HepG2 (cell line): Measurements from ENCODE around the gene ELOVL5. TPM values are rescaled to one million over a fixed set of nuclear protein-coding genes. Genes with fewer than 3 reads are reported as not detected.

Experiments used
- ATAC-seq: fragments of 200-7000 bp; cut with Tn5 transposase; 3 replicates; pipeline ENCODE4 v1.9.1; 2020; ENCODE audit warnings: mild to moderate bottlenecking, moderate library complexity
- BruUV-seq: library from RNA; stranded (reverse); fragments of 400-500 nt; replicated peaks from 2 replicates; lab custom pipeline; 2021; lab: Mats Ljungman, UMichigan
- CTCF ChIA-PET: fragments of 300-600 bp; formaldehyde crosslinking; extraction: SDS; loops from one replicate; lab custom pipeline; 2021; ENCODE audit warnings: low total read pairs, inconsistent platforms, low intra/inter-chr PET ratio; lab: Yijun Ruan, JAX
- POLR2A ChIA-PET: fragments of 350-600 bp; sonication (Branson Sonifier 250); formaldehyde crosslinking; loops from one replicate; lab custom pipeline; 2020; ENCODE audit warnings: antibody characterized with exemption, inconsistent platforms; lab: Yijun Ruan, JAX
- DNase-seq: peaks from one replicate; pipeline ENCODE4 v3.0.0-alpha.2; 2015; ENCODE audit warnings: low spot score
- FAIRE-seq: peaks from 3 replicates; lab custom pipeline; 2011; peaks lifted over from hg19 to GRCh38; lab: Jason Lieb, UNC
- H2AFZ ChIP-seq: one replicate; pipeline ENCODE4 v1.6.1; 2011; ENCODE audit warnings: low read length, inconsistent platforms
- H3K27ac ChIP-seq: fragments of 300-600 bp; 3 replicates; pipeline ENCODE4 v1.8.0; 2011; ENCODE audit warnings: mixed run types, mild to moderate bottlenecking, mixed read lengths, low read length, inconsistent platforms; ENCODE audit not compliant: insufficient read depth; ENCODE audit errors: extremely low read length
- H3K27me3 ChIP-seq, 2 experiments: fragments of 200-600 bp in 1 of 2; 2 replicates in 1 of 2; 3 replicates in 1 of 2; pipeline versions ENCODE4 v1.6.0 to v1.8.0; 2011; ENCODE audit warnings: low read length in 2 of 2, mild to moderate bottlenecking in 2 of 2, moderate library complexity in 2 of 2, inconsistent platforms in 1 of 2; ENCODE audit not compliant: insufficient read depth in 2 of 2, control insufficient read depth in 1 of 2
- H3K36me3 ChIP-seq, 2 experiments: fragments of 200-600 bp in 1 of 2; replicated peaks in 1 of 2; 2 replicates in 1 of 2; 3 replicates in 1 of 2; pipeline versions ENCODE4 v1.5.1 to v1.8.0; 2011; ENCODE audit warnings: low read length in 2 of 2, inconsistent platforms in 1 of 2; ENCODE audit not compliant: insufficient read depth in 2 of 2, control insufficient read depth in 1 of 2
- H3K4me1 ChIP-seq: 2 replicates; pipeline ENCODE4 v1.5.1; 2012; ENCODE audit warnings: low read length, inconsistent platforms; ENCODE audit not compliant: insufficient read depth
- H3K4me2 ChIP-seq: 2 replicates; pipeline ENCODE4 v1.6.0; 2011; ENCODE audit warnings: low read depth, low read length, inconsistent platforms
- H3K4me3 ChIP-seq, 3 experiments: fragments of 200-600 bp in 1 of 3; sonication (generic), shearing (Covaris generic) in 1 of 3; replicated peaks in 1 of 3; 2 replicates each; pipeline ENCODE4 v1.5.1; 2011 to 2016; ENCODE audit warnings: low read length in 3 of 3, inconsistent platforms in 2 of 3, low read depth in 2 of 3, mild to moderate bottlenecking in 2 of 3, control low read depth in 1 of 3, mixed read lengths in 1 of 3; ENCODE audit not compliant: insufficient read depth in 1 of 3
- H3K79me2 ChIP-seq: one replicate; pipeline ENCODE4 v1.6.1; 2011; ENCODE audit warnings: low read length, inconsistent platforms; ENCODE audit not compliant: insufficient read depth
- H3K9ac ChIP-seq: 2 replicates; pipeline ENCODE4 v1.6.0; 2011; ENCODE audit warnings: mild to moderate bottlenecking, low read depth, low read length, inconsistent platforms; ENCODE audit not compliant: insufficient read depth
- H3K9me3 ChIP-seq: 2 replicates; pipeline ENCODE4 v1.5.1; 2012; ENCODE audit warnings: mild to moderate bottlenecking, low read length
- H4K20me1 ChIP-seq: 2 replicates; pipeline ENCODE4 v1.6.0; 2011; ENCODE audit warnings: inconsistent platforms, mild to moderate bottlenecking, low read length, moderate library complexity; ENCODE audit not compliant: insufficient read depth
- ELF4 ChIP-seq: sonication (generic); formaldehyde crosslinking; IDR thresholded peaks from 2 replicates; pipeline ENCODE4 v1.5.0; 2020; ENCODE audit warnings: missing genetic modification reagents, mild to moderate bottlenecking, moderate library complexity, borderline replicate concordance
- KLF6 ChIP-seq: IDR thresholded peaks from 2 replicates; pipeline ENCODE4 v1.8.0; 2016; ENCODE audit warnings: missing biosample characterization, missing genetic modification reagents
- NCOA1 ChIP-seq: sonication (generic); formaldehyde crosslinking; IDR thresholded peaks from 2 replicates; pipeline ENCODE4 v1.9.0; 2021; ENCODE audit warnings: missing genetic modification reagents
- NFRKB ChIP-seq: fragments of 450-650 bp; IDR thresholded peaks from 2 replicates; pipeline ENCODE4 v1.6.1; 2017
- NKX3-1 ChIP-seq: sonication (generic); formaldehyde crosslinking; IDR thresholded peaks from 2 replicates; pipeline ENCODE4 v1.5.0; 2020; ENCODE audit warnings: missing genetic modification reagents
- ZNF530 ChIP-seq: sonication (generic); formaldehyde crosslinking; IDR thresholded peaks from 2 replicates; pipeline ENCODE4 v1.5.0; 2020; ENCODE audit warnings: low read depth, mild to moderate bottlenecking, missing genetic modification reagents
- WGBS: methylation state at CpG from one replicate; pipeline ENCODE4 v1.1.6; 2017; ENCODE audit warnings: low lambda C conversion rate; 5-methylcytosine and 5-hydroxymethylcytosine counted together
- in situ Hi-C: cut with HindIII; loops from 2 replicates; pipeline ENCODE4 v1.10.0; 2017; ENCODE audit warnings: low pct_unique_long_range_greater_than_20kb; ENCODE audit not compliant: extremely low pct_ligation_motif_present
- intact Hi-C: fragments of 100-400 bp; cut with micrococcal nuclease; formaldehyde crosslinking; loops from one replicate; pipeline ENCODE4 v1.10.0; 2022; ENCODE audit not compliant: unreplicated experiment
- polyA plus RNA-seq, 8 experiments: library from polyadenylated mRNA; depleted of rRNA in 3 of 8; stranded (reverse) in 7 of 8; unstranded in 1 of 8; fragments of >200 nt; fragmentation: Illumina TruSeq in 4 of 8; extraction: Trizol in 4 of 8; gene quantifications; 2 replicates each; pipeline versions ENCODE4 v1.2.1 to v1.2.3, GENCODE V29; 2011 to 2016; ENCODE audit warnings: low read depth in 4 of 8, missing spikeins in 1 of 8, mixed read lengths in 1 of 8; ENCODE audit not compliant: insufficient read depth in 1 of 8
- total RNA-seq, 5 experiments: library from RNA; depleted of rRNA; stranded (reverse); fragments of >200 nt; fragmentation: Illumina TruSeq; extraction: Trizol; gene quantifications; 2 replicates each; pipeline ENCODE4 v1.2.3, GENCODE V29; 2016; ENCODE audit warnings: low read depth in 1 of 5
- TF ChIP-seq, protein P1 (sequence below): sonication (generic); formaldehyde crosslinking; IDR thresholded peaks from 2 replicates; pipeline ENCODE4 v1.5.1; 2020; ENCODE audit warnings: missing genetic modification reagents, mild to moderate bottlenecking, borderline replicate concordance

The ELOVL5 gene
- total and polyA plus RNA-seq, 2 of the 13 experiments (the other 11 are each of a cell fraction or from before 2014, with no cell fraction given), result 50.1 to 72.4 TPM

DNA sequence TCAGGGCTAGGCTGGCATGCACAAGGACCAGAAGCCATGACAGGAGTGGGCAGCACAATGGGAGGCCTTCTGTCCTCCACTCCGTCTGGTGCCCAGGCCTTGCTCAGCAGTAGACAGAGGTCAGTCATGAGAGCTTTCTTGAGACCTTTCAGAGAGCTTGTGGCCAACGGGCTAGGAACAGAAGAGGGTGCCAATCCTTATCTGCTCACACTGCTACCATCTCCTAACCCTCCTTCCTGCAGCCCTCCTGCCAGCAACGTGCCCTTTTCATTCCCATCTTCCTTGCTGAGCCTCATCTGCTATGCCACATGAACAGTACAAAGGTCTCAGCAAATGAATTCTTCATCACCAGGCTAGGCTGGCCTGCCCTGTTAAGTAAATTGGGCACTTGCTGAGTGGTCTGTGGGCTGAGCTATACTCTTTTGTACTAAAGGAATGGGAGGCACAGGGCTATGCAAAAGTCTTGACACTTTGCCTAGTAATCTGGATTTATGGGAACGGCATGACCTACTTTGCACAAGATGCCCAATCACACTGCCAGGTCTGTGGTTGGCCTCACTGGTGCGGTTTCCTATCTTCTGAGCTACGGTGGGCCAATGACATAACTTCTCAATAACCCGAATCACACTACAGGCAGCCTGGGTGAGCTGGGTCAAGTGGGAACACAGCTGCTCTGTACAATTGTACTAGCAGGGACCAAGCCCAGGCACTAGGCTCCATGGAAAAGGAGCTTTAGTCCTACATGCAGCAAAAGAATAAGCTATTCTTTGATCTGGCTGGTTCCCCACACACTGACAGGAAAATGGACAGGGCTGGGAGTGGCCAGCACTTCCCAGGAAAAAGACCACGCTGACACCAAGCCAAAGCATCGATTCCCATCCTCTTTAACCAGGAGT is 47.8 kb downstream of the ELOVL5 start (continued):
- TF ChIP-seq, protein P1, sequence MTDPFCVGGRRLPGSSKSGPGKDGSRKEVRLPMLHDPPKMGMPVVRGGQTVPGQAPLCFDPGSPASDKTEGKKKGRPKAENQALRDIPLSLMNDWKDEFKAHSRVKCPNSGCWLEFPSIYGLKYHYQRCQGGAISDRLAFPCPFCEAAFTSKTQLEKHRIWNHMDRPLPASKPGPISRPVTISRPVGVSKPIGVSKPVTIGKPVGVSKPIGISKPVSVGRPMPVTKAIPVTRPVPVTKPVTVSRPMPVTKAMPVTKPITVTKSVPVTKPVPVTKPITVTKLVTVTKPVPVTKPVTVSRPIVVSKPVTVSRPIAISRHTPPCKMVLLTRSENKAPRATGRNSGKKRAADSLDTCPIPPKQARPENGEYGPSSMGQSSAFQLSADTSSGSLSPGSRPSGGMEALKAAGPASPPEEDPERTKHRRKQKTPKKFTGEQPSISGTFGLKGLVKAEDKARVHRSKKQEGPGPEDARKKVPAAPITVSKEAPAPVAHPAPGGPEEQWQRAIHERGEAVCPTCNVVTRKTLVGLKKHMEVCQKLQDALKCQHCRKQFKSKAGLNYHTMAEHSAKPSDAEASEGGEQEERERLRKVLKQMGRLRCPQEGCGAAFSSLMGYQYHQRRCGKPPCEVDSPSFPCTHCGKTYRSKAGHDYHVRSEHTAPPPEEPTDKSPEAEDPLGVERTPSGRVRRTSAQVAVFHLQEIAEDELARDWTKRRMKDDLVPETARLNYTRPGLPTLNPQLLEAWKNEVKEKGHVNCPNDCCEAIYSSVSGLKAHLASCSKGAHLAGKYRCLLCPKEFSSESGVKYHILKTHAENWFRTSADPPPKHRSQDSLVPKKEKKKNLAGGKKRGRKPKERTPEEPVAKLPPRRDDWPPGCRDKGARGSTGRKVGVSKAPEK, result 0 out of 2 replicates have a peak, but pooled peaks have one; percentile 34

DNA sequence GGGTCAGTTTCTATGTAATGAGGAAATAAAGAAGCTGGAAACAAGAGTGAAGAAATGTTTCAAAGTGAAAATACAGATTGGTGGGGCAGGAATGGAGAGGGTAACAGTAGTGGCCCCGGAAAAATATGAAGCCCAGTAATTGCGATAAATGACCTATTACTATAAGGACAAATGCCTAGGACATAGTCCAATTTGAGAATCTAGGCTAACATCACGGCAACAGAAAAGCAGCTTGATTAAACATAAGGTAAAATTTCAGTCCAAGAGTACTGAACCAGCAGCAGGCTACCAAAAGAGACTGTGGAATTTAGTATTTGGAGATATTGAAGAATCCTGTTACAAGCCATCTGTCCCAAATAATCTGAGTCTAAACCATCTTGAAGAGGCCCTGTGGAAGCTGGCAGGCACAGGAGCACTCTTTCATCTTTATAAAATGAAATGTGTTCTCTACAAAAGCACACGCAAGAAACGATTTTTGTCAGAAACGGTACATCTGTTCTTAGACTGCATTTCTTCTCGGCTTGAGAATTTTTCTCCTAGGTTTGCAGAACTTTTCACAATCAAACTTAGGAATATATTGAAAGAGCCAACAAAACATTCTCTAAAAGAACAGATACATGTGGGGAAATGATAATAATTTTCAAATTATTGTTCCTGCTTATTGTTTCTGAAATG is 49.3 kb downstream of the ELOVL5 start:
- FAIRE-seq, result no peak
- in situ Hi-C loops, result loop anchor here (10.0 kb wide), 1 partner anchor 125 kb away; no protein-coding TSS in a partner anchor
- ATAC-seq, result no peak
- Histone ChIP-seq H4K20me1 (no peaks in the 10 kb centered on the region; the same call in 1 of the 2 replicates), H3K27me3 (no peaks in the 10 kb centered on the region), H3K9ac (no peak overlapping the region), H3K4me1 (peaks cover 62% of the 10 kb centered on the region), H3K4me3 (no peak overlapping the region), H2AFZ (no peak overlapping the region)
- no peak for DNase-seq
- BruUV-seq, result no TSS peak
- TF ChIP-seq NFRKB (no peak), NKX3-1 (CRISPR knock-in tag) (no peak), ELF4 (CRISPR knock-in tag) (no peak), KLF6 (no peak), NCOA1 (CRISPR knock-in tag) (no peak), ZNF530 (no peak)
- TF ChIP-seq, all 625 proteins: peak for 0
- Histone ChIP-seq H3K79me2 (peaks cover 42% of the 10 kb centered on the region), H3K36me3 (0 out of 5 replicates have a peak, but pooled peaks cover 0 to 5% of the 10 kb centered on the region in 2 experiments), H3K9me3 (no peaks in the 10 kb centered on the region), H3K4me2 (no peak overlapping the region), H3K27ac (no peak overlapping the region)
- CTCF ChIA-PET, result no interaction called here
- 89% methylated on average over 7 of the region's 7 CpGs for WGBS
- intact Hi-C loops, result loop anchor here (10.0 kb wide), 1 partner anchor 185 kb away; no protein-coding TSS in a partner anchor
- POLR2A ChIA-PET, result no interaction called here
